NOMO-1 treated with dmso at 0.1 percent for 144 hours (cell line): ENCODE results near the gene PAX8.

ENCODE experiments used
- DNase-seq: peaks from one replicate; lab custom pipeline; 2025; ENCODE audit not compliant: unreplicated experiment; lab: John Stamatoyannopoulos, UW

Gene PAX8

DNA sequence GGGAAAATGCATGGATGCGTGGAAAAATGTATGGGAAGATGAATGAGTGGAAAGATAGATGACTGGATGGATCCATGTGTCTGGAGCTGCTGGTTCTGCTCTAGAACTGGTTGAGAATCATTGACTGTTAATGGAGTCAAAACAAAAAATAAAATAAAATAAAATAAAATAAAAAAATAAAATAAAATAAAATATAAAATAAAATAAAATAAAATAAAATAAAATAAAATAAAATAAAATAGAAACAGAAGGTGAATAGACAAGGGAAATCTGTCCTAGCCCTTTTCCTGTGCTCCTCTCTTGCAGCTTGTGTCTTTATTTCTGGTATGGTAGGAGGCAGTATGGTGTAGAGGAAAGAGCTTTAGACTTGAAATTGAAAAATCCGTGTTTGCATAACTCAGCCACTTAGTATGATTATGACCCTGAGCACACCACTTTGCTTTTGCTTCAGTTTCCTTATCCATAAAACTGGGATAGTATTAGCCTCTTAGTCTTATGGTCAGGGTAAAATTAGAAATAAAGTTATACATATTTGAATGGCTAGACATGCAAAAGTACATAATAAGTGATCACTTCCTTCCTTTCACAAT is 54.0 kb downstream of the PAX8 start:
- DNase-seq, result no peak

DNA sequence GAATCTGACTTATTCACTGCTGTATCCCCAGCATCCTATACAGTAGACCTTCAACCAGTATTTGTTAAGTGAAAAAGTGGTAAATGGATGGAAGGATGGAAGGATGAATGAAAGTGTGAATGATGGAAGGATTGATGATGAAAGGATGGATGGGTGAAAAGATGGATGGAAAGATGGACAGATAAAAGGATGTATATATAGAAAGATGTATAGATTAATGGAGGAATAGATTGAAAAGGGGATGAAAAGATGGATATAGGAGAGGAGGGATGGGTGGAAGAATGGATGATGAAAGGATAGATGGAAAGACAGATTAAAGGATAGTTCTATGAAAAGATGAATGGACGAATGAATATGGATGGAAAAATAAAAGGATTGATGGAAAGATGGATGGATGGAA is 54.9 kb downstream of the PAX8 start:
- DNase-seq, result no peak

DNA sequence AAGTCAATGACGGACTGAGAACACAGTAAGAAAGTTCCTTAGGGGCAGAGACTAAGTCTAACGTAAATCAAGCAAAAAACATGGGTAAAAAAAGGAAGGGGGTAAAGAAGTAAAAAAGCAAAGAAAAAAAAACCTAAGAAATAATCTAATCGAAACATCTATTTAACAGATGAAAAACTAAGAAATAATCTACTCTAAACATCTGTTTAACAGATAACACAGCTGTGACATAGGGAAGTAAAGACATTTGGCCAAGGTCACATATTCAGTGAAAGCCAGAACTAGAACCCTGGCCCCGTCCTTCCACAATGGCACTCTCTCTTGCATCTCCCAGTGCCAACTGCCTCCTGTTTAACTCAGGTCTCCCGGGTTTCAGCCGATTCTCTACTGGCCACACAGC is 56.9 kb downstream of the PAX8 start:
- no peak for DNase-seq

DNA sequence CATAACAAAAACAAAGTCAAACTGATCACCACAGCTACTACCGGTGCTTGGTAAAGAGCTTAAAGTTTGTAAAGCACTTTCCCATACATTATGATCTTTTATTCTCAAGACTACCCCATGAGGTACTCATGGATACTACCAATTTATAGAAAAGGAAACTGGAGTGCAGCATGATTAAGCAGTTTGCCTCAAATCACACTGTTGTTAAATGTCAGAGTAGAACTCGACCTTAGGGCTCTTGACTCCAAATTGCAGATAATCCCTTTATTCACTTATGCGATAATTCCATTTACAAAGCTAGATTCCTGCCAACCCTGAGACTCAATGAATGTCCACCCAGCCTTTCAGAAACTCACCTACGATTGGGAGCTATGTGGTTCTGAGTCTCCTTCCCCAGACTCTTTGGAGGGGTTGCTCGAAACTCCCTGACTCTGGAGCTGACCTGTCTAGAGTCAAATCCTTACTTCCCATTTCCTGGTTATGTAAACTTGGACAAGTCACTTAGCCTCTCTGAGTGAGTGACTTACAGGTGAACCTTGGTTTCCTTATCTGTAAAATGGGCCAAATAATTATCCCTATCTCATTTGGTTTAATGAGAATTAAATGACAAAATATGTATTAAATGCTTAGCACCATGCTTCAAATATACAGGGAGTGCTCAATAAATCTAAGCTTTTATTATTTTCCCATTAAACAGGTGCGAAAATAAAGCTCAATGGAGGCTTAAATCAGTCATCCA is 57.6 kb downstream of the PAX8 start:
- DNase-seq, result no peak

DNA sequence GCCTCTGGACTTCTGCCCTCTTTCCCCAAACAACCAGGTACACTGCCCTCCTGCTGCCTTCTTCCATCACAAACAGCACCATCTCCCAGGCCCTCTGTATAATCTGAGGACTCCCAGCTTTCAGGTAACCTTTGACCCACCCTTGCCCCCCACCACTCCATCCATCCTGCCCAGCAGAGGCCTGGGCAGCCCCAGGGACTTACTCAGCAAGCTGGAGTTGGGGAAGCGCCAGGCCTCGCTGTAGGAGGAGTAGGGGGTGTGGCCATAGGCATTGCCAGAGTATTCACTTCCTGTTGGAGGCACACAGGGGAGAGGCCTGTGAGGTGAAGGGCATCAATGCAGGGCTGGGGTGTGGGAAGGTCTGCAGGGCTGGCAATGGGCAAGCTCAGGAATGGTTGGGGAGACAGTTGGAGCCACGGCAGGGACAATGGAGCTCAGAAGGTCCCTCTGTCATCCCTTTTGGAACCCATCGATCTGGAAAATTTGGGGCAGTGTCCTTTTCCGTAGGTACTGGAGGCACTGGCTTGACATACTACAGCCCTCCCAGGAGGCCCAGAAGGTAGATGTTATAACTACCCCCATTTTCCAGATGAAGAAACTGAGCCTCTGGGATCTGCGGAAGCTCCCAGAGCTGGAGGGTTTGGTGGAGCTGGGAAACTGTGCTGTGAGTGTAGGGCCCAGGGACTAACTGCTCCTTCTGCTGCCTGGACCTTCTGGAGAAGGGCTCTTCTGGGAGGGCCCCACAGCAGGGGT is 58.7 kb downstream of the PAX8 start:
- DNase-seq, result peak; percentile 49

DNA sequence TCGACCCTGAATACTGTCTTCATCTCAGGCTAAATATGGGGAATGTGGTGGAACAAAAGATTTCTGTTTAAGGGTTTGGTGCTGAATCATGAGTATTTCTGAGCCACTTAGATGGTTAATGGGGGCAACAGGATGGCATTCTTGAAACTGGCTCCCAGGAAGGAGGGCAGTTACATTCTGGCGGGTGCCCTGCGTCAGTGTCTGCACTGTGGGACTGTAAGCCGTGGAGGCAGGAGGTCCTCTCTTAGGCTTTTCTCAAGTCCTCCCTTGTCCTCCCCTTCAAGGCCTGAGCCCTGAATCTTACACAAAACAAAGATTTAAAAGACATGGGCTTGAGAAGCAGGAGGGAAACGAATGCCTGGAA is 59.2 kb downstream of the PAX8 start:
- no peak for DNase-seq

DNA sequence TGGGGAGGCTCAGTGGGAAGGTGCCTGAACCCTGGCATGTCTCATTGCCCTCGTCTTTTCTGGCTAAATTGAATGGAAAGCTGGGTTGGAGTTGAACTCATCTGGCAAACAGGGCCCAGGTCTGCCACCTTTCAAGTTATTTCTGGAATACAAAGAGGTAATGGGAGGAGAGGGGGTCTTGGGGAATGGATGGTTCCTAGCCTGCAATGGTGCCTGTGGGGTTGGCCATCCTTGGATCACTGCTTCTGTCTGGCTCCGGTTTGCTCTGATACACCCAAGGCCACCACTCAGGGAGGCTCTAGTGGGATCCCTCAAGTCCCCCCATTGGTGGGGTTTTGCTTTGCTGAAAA is 59.7 kb downstream of the PAX8 start:
- DNase-seq, result no peak

DNA sequence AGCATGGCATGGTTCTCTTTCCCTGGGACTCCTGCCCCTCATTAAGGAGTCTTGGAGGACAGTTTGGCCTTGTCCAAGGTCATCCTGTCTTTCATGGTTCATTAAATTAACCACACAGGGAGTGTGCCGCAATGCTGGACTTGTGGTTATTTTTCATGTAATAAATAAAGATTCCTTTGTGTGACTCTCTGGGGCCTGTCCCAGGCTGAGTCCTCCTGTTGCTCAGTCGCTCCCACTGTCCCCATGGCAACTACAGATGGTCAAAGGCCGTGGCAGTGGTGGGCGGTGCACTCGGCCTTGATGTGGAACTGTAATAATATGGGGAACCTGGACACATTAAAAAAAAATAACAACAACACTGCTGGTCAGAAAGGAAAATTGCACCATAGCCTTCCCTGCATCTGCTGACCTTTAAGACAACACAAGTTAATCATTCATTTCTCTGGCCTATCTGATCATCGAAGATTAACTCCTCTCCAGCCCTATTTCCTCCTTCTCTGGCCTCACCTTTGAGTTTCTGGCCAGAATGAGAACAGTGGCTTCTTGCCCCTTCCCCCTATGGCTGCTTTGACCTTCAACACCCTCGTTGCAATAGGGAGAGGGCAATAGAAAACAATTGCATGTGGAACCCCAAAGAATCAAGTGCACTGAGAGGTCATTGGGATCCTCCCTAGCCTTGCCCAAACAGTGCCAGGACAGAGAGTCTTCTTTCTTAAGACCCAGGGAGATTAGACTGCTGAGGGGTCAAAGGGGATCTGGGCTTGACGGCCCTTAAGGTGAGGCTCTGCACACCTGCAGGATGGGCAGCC is 60.2 kb downstream of the PAX8 start:
- DNase-seq, result no peak

DNA sequence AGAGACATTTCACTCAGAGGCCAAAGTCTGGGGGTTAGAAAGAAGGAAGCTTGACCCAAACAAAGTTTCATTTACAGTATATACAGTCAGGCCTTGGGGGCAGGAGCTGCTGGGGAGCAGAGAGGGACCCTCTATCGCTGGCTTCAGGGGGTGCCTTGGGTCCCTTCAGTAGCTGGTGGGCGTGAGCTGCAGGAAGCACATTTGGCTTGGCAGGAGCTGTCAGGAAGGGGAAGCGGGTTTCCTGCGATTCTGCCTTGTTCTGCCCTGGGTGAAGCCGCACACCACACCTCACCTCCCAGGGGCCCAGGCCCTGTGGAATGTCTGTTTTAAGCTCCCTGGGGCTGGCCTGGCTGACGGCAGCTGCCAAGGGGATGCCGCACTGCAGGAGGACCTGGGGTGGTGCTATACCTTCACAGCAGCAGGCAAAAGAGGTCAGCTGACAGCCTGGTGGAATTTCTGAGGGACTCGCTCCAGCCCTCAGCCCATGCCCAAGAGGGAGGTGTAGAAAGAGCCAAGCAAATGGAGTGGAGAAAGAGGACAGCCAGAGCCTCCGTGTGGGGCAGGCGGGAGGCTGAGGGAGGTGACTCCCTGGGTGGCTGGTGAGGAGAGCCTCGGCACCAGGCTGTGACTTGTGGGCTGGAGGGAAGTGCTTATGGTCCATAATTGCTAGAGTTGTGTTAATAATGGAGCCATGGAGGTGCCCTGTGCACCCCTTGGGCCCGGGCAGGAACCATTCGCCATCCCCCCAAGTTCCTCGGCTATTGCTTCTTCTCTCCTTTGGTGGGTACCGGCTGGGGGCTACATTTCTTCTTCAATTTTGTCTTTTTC is 61.1 kb downstream of the PAX8 start:
- DNase-seq, result no peak

DNA sequence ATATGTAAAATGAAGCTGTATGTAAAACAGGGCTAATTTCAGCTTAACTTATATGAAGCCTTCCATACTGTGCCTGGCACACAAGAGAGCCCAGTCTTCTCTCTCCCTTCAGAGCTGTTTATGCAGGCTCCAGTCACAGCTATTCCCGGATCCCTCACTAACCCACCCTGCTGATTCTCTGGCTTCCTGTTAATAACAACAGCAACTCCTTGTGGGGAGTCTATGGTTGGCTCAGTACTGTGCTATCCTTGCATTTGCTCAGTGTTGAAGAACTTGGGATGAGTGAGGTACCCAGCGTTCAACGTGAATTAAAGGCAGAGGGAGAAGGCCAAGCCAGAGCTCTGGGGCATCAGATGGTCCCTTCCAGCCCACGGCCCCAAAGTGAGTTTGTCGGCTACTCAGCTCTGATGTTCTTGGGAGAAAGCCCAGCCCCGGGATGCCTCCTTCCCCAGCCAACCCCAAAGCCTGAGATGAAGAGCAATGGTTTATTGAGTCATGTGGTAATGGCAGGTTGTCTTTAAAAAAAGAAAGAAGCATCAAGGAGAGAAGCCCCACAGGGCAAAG is 61.7 kb downstream of the PAX8 start:
- no peak for DNase-seq

DNA sequence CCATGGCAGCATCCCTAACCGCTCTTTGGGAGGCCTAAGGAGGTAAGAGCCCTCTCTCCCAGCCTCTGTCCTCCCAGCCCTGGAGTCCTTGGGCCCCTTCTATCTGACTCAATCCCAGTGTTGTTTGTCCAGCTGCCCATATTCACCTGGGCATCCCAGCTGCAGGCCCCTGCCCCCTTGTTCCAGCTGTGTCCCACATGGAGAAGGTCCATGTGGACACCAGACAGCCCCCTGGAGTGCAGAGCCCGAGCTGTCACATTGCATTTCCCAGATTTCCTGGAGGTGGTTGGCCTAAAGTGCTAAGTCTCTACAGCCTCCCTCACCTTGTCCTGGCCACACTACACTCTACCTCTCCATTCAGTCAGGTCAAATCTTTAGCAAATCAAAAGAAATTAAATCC is 62.4 kb downstream of the PAX8 start:
- DNase-seq, result no peak

DNA sequence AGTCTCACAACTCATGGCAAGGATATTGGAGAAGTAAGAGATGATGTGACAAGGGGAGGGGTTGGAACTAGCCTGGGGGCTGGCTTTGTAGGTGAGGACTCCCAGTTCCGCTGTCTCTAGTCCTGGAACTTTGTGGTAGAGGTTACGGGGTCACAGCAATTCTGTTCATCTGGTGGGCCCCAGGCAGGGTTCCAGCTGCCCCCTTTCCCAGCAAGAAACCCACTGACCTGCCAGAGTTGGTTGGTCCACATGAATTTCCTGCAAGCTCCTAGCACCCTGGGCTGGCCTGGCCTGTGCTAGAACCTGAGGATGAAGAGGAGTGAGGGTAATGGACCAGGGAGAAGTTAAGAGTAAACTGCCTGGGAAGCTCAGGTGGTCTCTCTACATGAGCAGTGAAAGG is 63.7 kb downstream of the PAX8 start:
- DNase-seq, result no peak

DNA sequence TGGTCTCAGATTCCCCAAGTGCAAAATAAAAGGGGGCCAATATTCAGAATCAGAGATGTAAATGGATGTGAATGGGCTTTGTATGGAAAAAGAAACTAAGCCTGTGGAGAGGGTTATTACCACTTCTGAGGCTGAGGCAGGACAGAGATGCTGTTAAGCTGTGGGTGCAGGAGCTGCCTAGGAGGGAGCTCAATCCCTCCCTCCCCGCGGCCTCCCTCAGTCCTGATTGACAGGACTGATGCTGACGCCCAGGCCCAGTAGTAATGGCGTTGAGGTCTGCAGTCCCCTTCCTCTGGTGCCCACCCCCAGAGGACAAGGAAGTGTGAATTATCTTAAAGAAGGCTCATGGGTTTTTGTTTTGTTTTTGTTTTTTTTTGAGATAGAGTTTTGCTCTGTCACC is 64.6 kb downstream of the PAX8 start:
- DNase-seq, result no peak

DNA sequence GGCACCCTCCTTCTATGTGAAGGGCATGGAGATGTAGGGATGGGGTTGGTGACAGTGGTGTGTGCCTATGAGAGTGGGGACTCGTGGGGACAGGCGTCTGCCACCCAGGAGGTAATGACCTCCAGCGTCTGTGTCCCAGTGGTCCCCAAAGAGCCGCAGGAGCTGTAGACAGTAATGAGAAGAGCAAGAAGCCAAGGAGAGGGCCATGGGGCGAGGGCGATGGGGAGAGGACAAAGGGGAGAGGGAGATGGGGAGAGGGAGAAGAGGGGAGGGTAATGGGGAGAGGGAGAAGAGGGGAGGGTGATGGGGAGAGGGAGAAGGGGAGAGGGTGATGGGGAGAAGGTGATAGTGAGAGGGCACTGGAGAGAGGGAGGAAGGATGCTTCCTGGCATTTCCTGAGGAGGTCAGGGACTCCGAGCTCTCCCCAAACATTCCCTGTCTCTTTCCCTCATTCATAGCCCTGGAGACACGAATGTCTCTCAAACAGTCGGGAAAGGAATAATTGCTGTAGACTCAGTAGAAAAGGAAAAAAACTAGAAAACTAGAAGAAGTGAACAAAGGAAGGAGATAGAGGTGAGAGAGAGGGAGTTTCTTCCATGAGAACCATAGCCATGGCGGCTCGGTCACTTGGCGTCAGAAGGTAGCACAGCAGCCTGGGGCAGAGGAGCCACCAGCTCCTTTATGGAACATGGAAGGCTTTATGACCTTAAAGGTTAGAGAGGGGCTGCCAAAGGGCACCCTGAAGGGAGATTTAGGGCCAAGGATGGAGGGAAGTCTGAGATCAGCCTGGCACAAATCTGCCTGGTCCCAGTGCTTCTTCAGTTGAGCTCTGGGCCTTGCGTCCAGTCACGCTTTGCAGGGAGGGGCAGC is 65.4 kb downstream of the PAX8 start:
- no peak for DNase-seq

DNA sequence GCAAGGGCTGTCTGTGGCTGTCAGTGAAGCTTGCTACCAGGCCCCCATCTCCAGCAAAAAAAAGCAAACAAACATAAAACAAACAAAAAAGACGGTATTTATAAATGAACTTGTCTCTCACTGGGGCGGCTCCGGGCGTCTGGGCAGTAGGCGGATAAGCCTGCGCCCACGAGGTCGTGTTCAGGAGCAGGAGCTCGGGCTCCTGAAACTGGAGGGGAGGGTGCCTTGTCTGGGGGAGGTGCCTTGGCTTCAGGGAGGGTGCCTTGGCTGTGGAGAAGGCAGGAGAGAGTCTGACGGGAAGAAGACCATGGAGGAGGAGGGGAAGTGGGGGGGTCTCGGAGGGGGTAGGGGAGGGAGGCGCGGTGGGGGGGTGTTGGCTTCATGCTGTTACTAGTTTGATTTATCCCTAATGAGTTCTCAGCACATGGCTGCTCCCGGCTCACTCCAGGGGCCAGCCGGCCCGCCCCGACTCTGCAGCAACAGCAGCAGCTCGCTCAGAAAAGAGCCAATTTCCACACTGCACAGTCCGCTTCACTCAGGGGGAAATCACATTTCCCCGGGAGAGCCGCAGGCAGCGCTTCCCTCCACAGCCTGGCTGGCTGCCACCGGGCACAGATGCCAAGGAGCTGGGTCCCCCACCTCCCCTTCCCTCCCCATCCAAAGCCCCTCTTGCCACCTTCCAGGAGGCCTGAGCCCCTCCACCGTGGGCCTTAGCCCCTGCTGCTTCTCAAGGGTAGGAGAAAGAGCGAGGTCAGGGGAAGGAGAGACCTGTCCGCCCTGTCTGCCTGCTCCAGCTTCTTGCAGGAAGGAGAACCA is 66.3 kb downstream of the PAX8 start:
- no peak for DNase-seq

DNA sequence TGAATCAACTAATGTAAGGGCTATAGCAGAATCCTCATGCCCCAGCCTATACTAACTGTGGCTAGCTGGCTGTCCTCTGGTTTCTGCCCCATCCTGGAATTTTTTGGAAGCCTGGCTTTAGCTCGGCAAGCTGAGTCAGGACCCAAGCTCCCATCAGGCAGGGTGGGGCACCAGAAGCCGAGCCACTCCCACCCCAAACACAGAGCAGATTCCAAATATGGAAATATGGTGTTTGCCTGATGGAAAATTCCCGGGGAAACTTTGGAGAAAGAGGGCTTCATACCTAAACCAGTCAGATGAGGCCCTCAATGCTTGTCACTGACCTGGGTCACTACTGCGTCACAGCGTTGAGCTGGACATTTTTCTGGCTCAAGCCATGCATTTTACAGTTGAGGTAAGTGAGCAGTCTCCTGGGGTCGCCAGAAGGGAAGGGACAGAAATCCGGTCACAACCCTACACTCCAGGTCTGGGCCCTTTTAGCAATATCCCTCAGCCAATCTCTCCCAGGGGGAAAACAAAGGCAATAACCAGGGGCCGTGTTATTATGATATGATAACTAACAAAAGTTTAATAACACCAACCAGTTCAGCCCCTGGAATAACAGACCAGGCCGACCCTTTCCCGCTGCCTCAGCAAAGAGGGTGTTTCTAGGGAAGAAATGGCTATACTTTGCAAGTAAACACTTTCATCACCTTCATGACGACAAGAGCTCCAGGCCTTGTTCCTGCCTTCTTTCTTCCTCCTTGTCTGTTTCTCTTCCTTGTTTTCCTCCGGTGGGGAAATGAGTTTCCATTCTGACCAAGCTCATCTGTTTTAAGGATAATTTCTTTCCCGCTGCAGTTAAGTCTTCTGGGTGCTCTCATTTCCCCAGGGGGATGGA is 67.3 kb downstream of the PAX8 start:
- no peak for DNase-seq

DNA sequence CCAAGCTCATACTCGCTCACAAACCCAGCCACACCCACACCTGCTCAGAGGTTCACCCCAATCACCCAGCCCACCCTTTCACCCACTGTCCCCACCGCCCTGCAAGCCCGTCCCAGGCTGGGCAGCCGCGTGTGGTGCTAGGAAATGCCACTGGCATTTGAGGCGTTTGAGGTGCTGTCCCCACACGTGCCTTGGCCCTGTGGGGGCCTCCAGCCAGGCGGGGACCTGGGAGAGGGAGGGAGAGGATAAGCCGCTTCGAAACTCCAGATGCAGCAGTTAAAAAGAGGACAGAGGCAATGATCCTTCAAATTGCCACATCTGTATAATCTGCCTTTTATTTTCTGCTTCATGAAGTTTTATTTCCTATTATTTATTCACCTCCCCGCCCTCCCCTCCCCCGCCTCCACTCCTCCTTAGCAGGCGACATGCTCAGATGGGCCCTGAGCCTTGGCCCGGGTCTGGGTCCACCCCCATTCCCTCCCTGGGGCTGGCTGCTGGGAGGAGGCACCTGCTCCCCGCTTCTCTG is 69.0 kb downstream of the PAX8 start:
- DNase-seq, result no peak
